Measurements from ENCODE around the gene DCTPP1. TPM values are rescaled to one million over a fixed set of nuclear protein-coding genes. Genes with fewer than 3 reads are reported as not detected.

Gene DCTPP1
- total and polyA plus RNA-seq, 4 donors, result 13.2 to 50.9 (median 27.0) TPM

- peak overlapping the region; percentile 60 for H3K4me3 ChIP-seq
- peak overlapping the region; percentile 38 to 93 for H3K9ac ChIP-seq (ENCODE audit: insufficient read depth in 1 of 2, low read length in 2 of 2)
- H3K27ac ChIP-seq (ENCODE audit: low read depth in 1 of 2, low read length in 1 of 2), result peak overlapping the region; percentile 92 to 98
- peak; percentile 99 for DNase-seq
- peak; percentile 98 for ATAC-seq (ENCODE audit: insufficient read depth, low FRiP score)
- TF ChIP-seq CTCF (IDR thresholded peaks at IDR 0.05; ENCODE audit: control extremely low read depth, extremely low read depth), result no peak
- no peaks in the 10 kb centered on the region for H3K9me3 ChIP-seq (ENCODE audit: control insufficient read depth in 4 of 4, insufficient read depth in 3 of 4, low read length in 3 of 4)
- H3K4me1 ChIP-seq (ENCODE audit: control insufficient read depth in 5 of 5, insufficient read depth in 5 of 5, low read length in 5 of 5), result peaks cover 0 to 8% (median 5%) of the 10 kb centered on the region in 5 donors
- H3K36me3 ChIP-seq (ENCODE audit: control insufficient read depth in 4 of 4, insufficient read depth in 4 of 4, low read length in 4 of 4), result no peaks in the 10 kb centered on the region
- H3K27me3 ChIP-seq (ENCODE audit: control insufficient read depth in 3 of 3, insufficient read depth in 3 of 3, low read length in 2 of 3), result no peaks in the 10 kb centered on the region
- WGBS, 2 donors, result 1% methylated on average over 62 to 67 of the region's 67 CpGs
Measured at GRCh38 chr16:30378236-30379157, 51.3 kb downstream of the DCTPP1 start.

GRCh38 chr16:30377812-30378235 lies 52.0 kb downstream of the DCTPP1 start:
- H3K27ac ChIP-seq (ENCODE audit: low read depth in 1 of 2, low read length in 1 of 2), result peak overlapping the region; percentile 92 to 98
- WGBS, 2 donors, result 0% methylated on average over 34 to 39 of the region's 39 CpGs
- DNase-seq (peak; percentile 94 to 97 (median 97)), ATAC-seq (ENCODE audit: insufficient read depth, low FRiP score) (peak; percentile 64)
- H3K36me3 ChIP-seq (ENCODE audit: control insufficient read depth in 4 of 4, insufficient read depth in 4 of 4, low read length in 4 of 4), result no peaks in the 10 kb centered on the region
- peak overlapping the region; percentile 5 for H3K4me3 ChIP-seq
- H3K9me3 ChIP-seq (ENCODE audit: control insufficient read depth in 4 of 4, insufficient read depth in 3 of 4, low read length in 3 of 4), result no peaks in the 10 kb centered on the region
- peaks cover 0 to 6% (median 4%) of the 10 kb centered on the region in 5 donors for H3K4me1 ChIP-seq (ENCODE audit: control insufficient read depth in 5 of 5, insufficient read depth in 5 of 5, low read length in 5 of 5)
- no peak for TF ChIP-seq CTCF (IDR thresholded peaks at IDR 0.05; ENCODE audit: control extremely low read depth, extremely low read depth)
- no peaks in the 10 kb centered on the region for H3K27me3 ChIP-seq (ENCODE audit: control insufficient read depth in 3 of 3, insufficient read depth in 3 of 3, low read length in 2 of 3)
- peak overlapping the region; percentile 49 to 93 for H3K9ac ChIP-seq (ENCODE audit: insufficient read depth in 1 of 2, low read length in 2 of 2)

GRCh38 chr16:30377050-30377811 lies 52.6 kb downstream of the DCTPP1 start:
- Histone ChIP-seq H3K27ac (ENCODE audit: low read depth in 1 of 2, low read length in 1 of 2) (peak overlapping the region; percentile 92 to 98), H3K9ac (ENCODE audit: insufficient read depth in 1 of 2, low read length in 2 of 2) (peak overlapping the region; percentile 93 to 94), H3K9me3 (ENCODE audit: control insufficient read depth in 4 of 4, insufficient read depth in 3 of 4, low read length in 3 of 4) (no peaks in the 10 kb centered on the region), H3K36me3 (ENCODE audit: control insufficient read depth in 4 of 4, insufficient read depth in 4 of 4, low read length in 4 of 4) (no peaks in the 10 kb centered on the region), H3K4me1 (ENCODE audit: control insufficient read depth in 5 of 5, insufficient read depth in 5 of 5, low read length in 5 of 5) (peaks cover 0 to 6% (median 4%) of the 10 kb centered on the region in 5 donors), H3K27me3 (ENCODE audit: control insufficient read depth in 3 of 3, insufficient read depth in 3 of 3, low read length in 2 of 3) (no peaks in the 10 kb centered on the region), H3K4me3 (peak overlapping the region; percentile 5)
- DNase-seq (no peak), ATAC-seq (ENCODE audit: insufficient read depth, low FRiP score) (no peak)
- no peak for TF ChIP-seq CTCF (IDR thresholded peaks at IDR 0.05; ENCODE audit: control extremely low read depth, extremely low read depth)
- WGBS, 2 donors, result 35% methylated on average over 28 to 29 of the region's 29 CpGs
